Hepatocyte (in vitro differentiated cells): Measurements from ENCODE around the gene MAPK4.

Experiments
- EZH2phosphoT487 ChIP-seq: fragments of 200-600 bp; sonication (generic); IDR thresholded peaks from one replicate; pipeline ENCODE4 v1.6.1; 2018; ENCODE audit warnings: antibody characterized with exemption, mild to moderate bottlenecking, low read depth, moderate library complexity; ENCODE audit not compliant: unreplicated experiment, severe bottlenecking
- TF ChIP-seq, protein P1 (sequence below): fragments of 200-600 bp; sonication (generic); IDR thresholded peaks from 2 replicates; pipeline ENCODE4 v1.5.1; 2016; ENCODE audit warnings: antibody characterized with exemption, mild to moderate bottlenecking; ENCODE audit not compliant: poor library complexity

DNA sequence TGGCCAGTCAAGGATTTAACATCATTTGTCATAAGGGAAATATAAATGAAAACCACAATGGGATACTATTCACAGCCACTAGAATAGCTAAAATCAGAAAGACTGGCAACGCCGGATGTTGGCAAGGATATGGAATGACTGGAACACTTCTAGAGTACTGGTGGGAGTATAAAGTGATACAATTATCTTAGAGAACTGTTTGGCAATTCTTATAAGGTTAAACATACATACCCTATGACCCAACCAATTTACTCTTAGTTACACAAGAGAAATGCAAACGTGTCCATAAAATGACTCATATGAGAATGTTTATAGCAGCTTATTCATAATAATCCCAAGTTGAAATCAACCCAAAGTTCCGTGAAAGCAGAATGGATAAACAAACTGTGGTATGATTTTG is 35.1 kb downstream of the MAPK4 start:
- TF ChIP-seq, protein P1, sequence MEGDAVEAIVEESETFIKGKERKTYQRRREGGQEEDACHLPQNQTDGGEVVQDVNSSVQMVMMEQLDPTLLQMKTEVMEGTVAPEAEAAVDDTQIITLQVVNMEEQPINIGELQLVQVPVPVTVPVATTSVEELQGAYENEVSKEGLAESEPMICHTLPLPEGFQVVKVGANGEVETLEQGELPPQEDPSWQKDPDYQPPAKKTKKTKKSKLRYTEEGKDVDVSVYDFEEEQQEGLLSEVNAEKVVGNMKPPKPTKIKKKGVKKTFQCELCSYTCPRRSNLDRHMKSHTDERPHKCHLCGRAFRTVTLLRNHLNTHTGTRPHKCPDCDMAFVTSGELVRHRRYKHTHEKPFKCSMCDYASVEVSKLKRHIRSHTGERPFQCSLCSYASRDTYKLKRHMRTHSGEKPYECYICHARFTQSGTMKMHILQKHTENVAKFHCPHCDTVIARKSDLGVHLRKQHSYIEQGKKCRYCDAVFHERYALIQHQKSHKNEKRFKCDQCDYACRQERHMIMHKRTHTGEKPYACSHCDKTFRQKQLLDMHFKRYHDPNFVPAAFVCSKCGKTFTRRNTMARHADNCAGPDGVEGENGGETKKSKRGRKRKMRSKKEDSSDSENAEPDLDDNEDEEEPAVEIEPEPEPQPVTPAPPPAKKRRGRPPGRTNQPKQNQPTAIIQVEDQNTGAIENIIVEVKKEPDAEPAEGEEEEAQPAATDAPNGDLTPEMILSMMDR = no peak
- TF ChIP-seq EZH2phosphoT487 = no peak
